Activated effector memory CD4-positive, alpha-beta T cell treated with Interleukin-2 at 50 U/mL for 16 hours (primary cell): ENCODE results near the gene SMAD2.
"Not testable (repeated sequence)": the region's sequence is repeated elsewhere in the genome, so short reads cannot be mapped to it uniquely, and the experiment has no call there.

Experiments used
- DNase-seq: peaks from one replicate; pipeline ENCODE4 v3.0.0-alpha.2; 2020

SMAD2 gene

DNA sequence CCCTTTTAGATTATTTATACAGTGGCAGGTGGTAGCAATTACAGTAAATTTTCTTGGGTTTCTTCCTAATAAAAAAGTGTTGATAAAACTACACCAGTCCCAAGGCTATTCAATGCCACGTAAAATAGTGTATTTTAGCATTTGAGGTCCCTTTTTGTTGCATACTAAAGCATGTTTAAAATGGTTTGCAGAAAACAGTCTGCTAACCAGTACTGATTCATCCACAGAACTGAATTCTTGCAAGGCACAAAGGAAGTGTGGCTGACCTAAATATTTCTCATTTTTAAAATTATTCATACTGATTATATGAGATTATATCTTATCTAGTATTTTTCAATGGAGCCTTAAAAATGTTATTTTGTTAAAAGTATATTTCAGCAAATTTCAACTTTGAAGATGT is 98.1 kb downstream of the SMAD2 start:
- no peak for DNase-seq

GRCh38 chr18:47831351-47831750 is 99.1 kb downstream of the SMAD2 start:
- DNase-seq, result no peak

DNA sequence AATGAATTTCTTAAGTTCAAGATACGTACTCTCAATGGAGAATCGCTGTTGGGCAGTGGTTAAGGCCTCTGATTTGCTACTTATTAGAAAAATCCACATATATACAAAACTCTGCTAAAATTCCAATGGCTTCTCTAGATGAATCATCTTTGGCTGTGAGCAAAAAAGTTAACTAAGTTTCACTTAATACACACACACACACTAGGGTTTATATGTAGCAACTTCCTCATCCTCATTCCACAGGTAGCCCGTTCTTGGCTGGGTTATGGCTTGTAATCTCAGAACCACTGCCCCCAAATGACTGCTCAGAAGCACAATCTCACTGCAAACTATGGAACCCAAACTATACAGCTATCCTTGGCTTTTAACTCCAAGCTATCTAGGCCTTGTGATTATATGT is 99.7 kb downstream of the SMAD2 start:
- DNase-seq, result no peak

DNA sequence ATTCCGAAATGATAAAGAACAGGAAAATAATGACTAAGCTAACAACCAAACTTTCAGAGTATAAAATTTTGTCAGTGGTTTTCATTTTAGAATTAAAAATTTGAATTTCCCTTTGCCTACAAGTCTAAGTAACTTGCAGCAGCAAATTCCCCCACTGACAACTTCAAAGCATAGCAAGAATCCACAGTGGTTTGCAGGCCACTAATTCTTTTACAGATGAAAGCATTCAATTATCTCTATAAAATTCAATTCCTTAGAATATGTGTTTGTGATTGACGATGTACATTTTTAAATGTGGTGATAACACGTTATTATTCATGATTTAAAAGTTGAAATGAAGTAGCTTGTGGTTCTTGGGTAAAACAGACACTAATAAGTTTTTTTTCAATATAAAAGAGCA is 100.6 kb downstream of the SMAD2 start:
- DNase-seq, result no peak

DNA sequence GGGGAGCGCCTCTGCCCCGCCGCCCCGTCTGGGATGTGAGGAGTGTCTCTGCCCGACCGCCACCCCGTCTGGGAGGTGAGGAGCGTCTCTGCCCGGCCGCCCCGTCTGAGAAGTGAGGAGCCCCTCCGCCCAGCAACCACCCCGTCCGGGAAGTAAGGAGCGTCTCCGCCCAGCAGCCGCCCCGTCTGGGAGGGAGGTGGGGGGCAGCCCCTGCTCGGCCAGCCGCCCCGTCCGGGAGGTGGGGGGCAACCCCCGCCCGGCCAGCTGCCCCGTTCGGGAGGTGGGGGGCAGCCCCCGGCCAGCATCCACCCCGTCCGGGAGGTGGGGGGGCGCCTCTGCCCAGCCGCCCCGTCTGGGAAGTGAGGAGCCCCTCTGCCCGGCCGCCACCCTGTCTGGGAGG is 102.4 kb downstream of the SMAD2 start:
- not testable (repeated sequence) for DNase-seq

DNA sequence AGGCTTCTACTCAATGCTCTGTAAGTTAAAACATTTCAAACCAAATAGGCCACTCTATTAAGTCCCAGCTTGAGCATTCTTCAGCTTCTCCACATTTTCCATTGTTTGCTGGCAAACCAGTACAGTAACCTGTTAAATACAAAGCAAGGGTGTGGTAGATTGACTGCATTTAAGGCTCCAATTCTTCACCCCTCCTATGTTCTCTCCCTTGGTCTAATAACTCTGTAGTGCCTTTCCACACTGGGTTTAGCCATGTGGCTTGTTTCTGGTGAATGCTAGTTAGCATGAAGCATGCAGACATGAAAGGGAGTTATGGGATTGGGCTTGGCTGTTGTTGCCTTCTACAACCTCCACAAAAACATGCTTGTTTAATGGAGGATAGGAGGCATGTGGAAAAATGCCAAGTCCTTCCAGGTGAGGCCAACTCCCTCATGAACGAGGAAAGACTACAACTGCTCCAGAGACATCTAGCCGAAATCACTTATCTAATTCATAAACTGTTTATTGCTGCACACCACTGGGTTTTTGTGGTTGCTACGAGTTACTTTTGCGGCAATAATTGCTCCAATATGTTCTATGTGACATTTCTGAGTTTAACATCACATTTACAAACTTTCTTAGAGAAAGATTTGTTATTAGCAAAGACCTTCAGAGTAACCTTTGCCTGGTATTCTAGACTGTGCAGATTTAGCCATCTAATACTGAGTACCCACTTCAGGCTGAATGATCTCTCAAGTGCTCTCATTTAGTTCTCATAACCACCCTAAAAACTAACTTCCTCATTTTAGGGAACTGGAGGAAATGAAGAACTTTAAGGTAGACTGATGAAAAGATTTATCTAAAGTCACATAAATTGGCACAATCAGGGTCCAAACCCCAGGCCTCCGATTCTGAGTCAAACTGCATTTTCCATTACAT is 104.0 kb downstream of the SMAD2 start:
- DNase-seq, result no peak

- no peak for DNase-seq
Measured at GRCh38 chr18:47821314-47821713, 109.1 kb downstream of the SMAD2 start.

GRCh38 chr18:47817795-47818077 is 112.7 kb downstream of the SMAD2 start:
- DNase-seq, result no peak

DNA sequence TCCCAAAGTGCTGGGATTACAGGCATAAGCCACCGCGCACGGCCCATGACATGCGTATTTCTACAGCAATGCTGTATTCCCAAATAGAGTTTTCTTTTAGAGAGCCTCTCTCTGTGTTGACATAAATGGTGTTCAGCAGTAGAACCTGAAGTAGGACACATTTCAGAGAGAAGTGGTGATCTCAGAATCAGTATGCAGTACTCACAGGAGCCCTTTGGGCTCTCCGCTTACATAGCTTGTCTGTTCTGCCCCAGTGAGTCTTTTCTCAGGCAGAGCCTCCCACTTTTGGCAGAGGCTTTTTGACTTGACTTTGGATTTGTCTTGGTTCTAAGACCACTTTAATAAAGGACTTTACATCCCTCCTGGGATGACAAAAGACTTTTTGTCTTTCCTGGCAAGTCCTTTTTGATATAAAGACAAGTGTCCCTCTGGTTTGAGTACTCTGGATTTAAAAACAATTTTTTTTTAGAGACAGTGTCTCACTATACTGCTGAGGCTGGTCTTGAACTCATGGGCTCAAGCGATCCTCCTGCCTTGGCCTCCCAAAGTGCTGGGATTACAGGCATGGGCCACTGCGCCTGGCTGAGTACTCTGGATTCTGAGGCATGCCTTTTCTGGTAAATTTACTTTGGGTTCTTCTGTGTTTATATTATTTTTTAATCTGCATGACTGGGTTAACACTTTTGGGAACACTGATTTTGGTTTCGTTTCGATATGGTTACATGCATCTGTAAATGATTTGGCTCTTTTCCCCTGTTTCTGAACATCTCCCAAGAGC is 113.3 kb downstream of the SMAD2 start:
- DNase-seq, result no peak

DNA sequence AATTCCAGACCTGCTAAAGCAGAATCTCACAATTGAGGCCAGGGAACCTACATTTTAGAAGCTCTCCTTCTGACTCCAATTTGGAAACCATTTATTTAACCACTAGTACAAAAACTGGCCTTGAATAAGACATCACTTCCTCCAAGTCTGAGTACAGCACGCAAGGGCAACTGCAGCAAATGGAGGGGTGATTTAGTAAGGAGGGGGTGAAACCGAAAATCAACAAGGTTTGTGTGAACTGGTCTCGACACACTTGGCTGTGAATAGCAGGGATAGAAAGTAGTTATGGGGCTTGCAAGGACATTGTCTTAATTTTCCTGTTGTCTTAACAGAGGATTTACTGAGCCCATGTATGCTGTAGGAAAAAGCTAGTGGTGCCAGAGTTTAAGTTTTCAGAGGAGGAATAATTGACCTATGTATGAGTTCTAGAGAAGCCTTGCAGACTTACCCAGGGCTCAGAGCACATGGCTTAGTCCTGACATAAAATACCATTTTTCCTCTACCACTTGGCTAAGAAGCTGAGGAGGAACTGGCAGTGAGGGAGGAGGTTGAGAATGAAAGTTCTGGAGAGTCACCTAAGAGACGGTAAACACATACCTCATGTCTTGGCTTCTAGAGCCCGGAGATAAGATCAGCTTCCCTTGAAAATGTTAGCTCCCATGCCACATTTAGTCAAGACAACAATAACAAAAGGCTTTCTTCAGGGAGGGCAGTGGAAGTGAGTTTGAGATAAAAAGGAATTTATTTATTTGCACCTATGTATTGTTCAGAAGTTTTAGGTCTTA is 114.8 kb downstream of the SMAD2 start:
- no peak for DNase-seq

DNA sequence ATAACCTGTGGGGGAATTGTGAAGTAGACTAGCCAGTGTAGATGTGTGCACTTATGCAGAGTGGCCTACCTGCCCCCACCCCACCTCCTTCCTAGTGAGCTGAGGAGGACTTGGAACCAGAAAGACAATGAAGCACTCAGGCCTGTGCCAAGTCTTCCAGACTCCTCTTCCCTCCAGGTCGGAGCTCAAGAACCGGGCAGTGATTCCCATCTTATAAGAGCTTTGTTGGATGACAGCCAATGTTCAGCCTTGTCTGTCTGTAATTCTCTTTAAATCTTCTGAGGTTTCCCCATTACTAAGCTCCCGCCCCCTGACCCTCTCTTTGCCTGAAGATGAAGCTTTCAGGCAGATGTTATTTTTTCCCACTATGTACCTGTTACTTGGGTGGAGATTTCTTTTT is 121.0 kb downstream of the SMAD2 start:
- no peak for DNase-seq

DNA sequence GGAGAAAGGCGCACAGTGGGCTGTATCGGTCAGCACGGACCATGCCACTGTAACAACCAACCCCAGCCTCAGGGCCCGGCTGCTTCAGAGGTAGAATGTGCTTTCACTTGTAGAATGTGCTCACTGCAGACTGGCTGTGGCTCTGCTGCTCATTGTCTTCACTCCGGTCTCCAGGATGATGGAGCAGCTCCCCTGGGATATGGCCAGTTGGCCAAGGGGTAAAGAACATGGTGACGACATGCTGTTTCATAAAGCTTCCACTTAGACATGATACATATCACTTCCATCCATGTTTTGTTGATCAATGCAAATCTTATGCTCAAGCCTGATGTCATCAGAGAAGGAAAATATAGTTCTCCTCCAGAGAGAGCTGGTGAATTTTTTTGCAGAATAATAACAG is 127.7 kb downstream of the SMAD2 start:
- DNase-seq, result no peak

GRCh38 chr18:47801817-47802216 is 128.6 kb downstream of the SMAD2 start:
- DNase-seq, result no peak

DNA sequence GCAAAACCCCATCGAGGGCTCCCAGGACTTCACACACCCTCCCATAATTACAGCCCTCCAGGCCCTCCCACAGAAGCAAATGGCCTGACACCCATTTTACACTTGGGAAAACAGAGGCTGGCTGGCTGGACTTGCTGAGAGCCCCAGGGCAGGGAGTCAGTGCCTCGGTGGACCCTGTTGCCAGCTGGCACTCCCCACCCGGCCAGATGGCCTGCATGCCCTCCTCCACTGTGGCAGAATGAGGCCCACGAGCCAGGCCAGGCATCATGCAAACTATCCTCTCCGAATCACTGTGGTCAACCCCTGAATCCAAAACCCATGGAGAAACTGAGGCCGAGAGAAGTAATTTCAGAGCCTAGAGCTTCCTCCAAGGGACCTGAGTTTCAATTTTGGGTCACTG is 129.7 kb downstream of the SMAD2 start:
- DNase-seq, result no peak

GRCh38 chr18:47800248-47800647 is 130.2 kb downstream of the SMAD2 start:
- DNase-seq, result no peak

- no peak for DNase-seq
Measured at GRCh38 chr18:47799376-47799775, 131.1 kb downstream of the SMAD2 start.

DNA sequence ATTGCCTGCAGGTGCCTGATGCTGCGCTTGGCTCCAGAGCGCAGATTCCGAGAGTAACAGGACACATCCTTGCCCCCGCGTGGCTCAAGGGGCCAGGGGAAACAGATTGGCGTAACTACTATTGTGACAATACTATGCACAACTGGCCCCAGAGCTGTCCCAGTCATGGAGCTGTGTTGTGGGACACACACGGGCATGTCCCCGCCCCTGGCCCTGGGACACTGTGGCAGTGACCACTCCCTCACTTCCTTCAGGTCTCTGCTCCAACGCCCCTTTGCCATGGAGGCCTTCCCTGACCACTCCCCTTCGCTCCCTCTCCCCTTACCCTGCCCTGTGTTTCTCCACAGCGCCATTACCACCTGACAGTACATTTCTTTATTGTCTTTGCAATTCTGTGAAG is 132.1 kb downstream of the SMAD2 start:
- no peak for DNase-seq

- no peak for DNase-seq
Measured at GRCh38 chr18:47797126-47797525, 133.3 kb downstream of the SMAD2 start.

DNA sequence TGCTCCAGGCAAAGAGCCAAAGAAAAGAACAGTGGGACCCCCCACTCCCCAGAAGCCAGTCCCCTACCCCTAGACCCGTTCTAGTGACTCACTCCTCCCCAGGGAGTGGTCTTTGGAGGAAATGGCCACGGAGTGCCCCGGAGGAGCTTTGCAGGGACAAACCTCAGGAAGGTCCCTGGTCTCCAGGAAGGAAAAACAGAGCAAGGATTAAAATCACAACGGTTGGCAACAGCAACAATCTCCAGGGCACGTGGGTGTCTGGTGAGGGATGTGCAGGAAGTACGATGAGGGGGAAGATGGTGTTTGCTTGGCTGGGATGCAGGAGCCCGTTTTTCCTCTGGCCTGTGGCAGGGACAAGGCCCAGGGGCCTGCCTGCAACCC is 135.0 kb downstream of the SMAD2 start:
- DNase-seq, result no peak

DNA sequence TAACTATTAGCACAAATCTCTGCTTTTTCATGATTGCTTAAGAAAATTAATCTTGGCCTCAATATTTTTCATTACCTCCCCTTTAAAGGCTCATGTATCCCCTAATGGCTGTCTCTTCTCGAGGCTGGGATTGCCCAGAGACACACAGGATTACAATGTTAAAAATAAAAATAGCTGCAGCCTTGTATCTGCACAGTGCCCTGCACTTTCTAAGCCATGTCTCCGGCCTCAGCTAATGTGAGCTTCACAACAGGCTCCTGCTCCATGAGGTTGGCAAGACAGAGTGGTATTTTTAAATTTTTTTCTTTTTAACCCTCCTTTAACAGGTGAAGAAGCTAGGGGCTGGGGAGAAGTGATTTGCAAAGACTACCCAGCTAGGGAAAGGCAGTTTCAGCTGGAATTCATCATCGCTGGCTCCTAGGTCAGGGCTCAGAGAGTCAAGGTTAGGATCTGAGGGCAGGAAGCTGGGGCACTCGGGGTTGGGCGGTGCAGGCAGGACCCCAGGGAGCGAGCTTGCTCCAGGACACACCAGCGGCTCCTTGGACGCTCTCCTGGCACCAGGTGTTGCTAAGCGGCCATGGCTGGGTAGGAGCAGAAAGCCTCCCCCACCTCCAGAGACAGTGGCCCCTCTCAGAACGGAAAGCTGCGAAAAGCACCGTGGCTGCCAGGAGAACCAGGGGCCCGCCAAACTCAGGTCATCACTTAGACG is 135.6 kb downstream of the SMAD2 start:
- DNase-seq, result no peak

DNA sequence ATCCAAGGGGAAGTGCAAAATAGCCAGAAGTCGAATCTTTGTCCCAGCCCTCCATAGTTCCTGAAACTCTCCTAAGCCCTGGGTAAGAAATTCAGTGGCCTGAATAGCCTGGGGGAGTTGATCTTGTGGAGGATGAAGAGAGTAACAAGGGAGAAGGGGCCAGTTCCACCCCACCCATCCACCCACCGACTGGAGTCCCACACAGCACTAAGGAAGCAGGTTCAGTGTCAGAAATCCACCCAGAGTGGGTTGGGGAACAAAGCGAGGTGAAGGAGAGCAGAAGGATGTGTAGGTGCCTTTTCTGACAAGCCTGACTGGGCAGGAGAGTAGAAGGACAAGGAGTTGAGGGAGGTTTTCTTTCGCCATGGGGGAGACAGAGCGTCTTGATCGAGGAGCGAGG is 136.8 kb downstream of the SMAD2 start:
- DNase-seq, result no peak

- DNase-seq, result no peak
Measured at GRCh38 chr18:47791461-47791985, 138.9 kb downstream of the SMAD2 start.

- DNase-seq, result no peak
Measured at GRCh38 chr18:47790036-47790435, 140.4 kb downstream of the SMAD2 start.
